WERI-Rb-1 (cell line): ENCODE data around the gene RCL1.

Source experiments
- DNase-seq: peaks from one replicate; pipeline ENCODE4 v3.0.0-alpha.2; 2020
- H3K27ac ChIP-seq: fragments of 250-450 bp; sonication (Bioruptor Pico); 2 replicates; pipeline ENCODE4 v1.5.1; 2020; ENCODE audit warnings: mild to moderate bottlenecking, moderate library complexity
- H3K27me3 ChIP-seq: fragments of 250-450 bp; sonication (Bioruptor Pico); 2 replicates; pipeline ENCODE4 v1.5.1; 2021; ENCODE audit warnings: mild to moderate bottlenecking, low read depth, moderate library complexity; ENCODE audit not compliant: insufficient read depth, severe bottlenecking
- H3K36me3 ChIP-seq: fragments of 250-450 bp; sonication (Bioruptor Pico); 2 replicates; pipeline ENCODE4 v1.5.1; 2020; ENCODE audit warnings: mild to moderate bottlenecking, moderate library complexity
- H3K4me3 ChIP-seq: 2 replicates; pipeline ENCODE4 v1.5.1; 2011; ENCODE audit warnings: low read depth, mild to moderate bottlenecking, control low read depth, low read length
- H3K9me3 ChIP-seq: fragments of 250-450 bp; sonication (Bioruptor Pico); 2 replicates; pipeline ENCODE4 v1.5.1; 2021; ENCODE audit warnings: mild to moderate bottlenecking, moderate library complexity; ENCODE audit not compliant: severe bottlenecking
- CTCF ChIP-seq: IDR thresholded peaks from 2 replicates; pipeline ENCODE4 v1.5.1; 2011; ENCODE audit warnings: low read depth, mild to moderate bottlenecking, control low read depth, inconsistent platforms, low read length

The RCL1 gene

GRCh38 chr9:4811824-4812223 is 19.1 kb downstream of the RCL1 start:
- TF ChIP-seq CTCF, result no peak
- no peaks in the 10 kb centered on the region for H3K36me3 ChIP-seq
- H3K4me3 ChIP-seq, result no peak overlapping the region
- H3K9me3 ChIP-seq, result no peaks in the 10 kb centered on the region
- no peak overlapping the region for H3K27ac ChIP-seq
- no peak for DNase-seq
- H3K27me3 ChIP-seq, result no peaks in the 10 kb centered on the region

GRCh38 chr9:4812858-4813257 is 20.1 kb downstream of the RCL1 start:
- Histone ChIP-seq H3K36me3 (no peaks in the 10 kb centered on the region), H3K27me3 (no peaks in the 10 kb centered on the region), H3K9me3 (no peaks in the 10 kb centered on the region), H3K27ac (no peak overlapping the region), H3K4me3 (no peak overlapping the region)
- TF ChIP-seq CTCF, result no peak
- DNase-seq, result no peak

- Histone ChIP-seq H3K4me3 (no peak overlapping the region), H3K27me3 (no peaks in the 10 kb centered on the region), H3K9me3 (no peaks in the 10 kb centered on the region), H3K27ac (no peak overlapping the region), H3K36me3 (no peaks in the 10 kb centered on the region)
- no peak for TF ChIP-seq CTCF
- no peak for DNase-seq
These were observed 22.2 kb downstream of the RCL1 start for GRCh38 chr9:4814913-4815312.

- H3K27ac ChIP-seq, result no peak overlapping the region
- TF ChIP-seq CTCF, result no peak
These were observed 22.7 kb downstream of the RCL1 start for GRCh38 chr9:4815381-4815956.

GRCh38 chr9:4820168-4820567 is 27.4 kb downstream of the RCL1 start:
- H3K9me3 ChIP-seq, result no peaks in the 10 kb centered on the region
- no peak for TF ChIP-seq CTCF
- no peaks in the 10 kb centered on the region for H3K27me3 ChIP-seq
- no peak overlapping the region for H3K4me3 ChIP-seq
- H3K36me3 ChIP-seq, result no peaks in the 10 kb centered on the region
- DNase-seq, result no peak
- no peak overlapping the region for H3K27ac ChIP-seq

More at GRCh38 chr9:4815381-4815956, 22.7 kb downstream of the RCL1 start:
- no peak for DNase-seq
- Histone ChIP-seq H3K27me3 (no peaks in the 10 kb centered on the region), H3K36me3 (no peaks in the 10 kb centered on the region), H3K4me3 (no peak overlapping the region), H3K9me3 (no peaks in the 10 kb centered on the region)

GRCh38 chr9:4821133-4821532 is 28.4 kb downstream of the RCL1 start:
- TF ChIP-seq CTCF, result no peak
- DNase-seq, result no peak
- no peaks in the 10 kb centered on the region for H3K36me3 ChIP-seq

More at GRCh38 chr9:4821133-4821532, 28.4 kb downstream of the RCL1 start:
- Histone ChIP-seq H3K27ac (no peak overlapping the region), H3K27me3 (no peaks in the 10 kb centered on the region), H3K4me3 (no peak overlapping the region), H3K9me3 (no peaks in the 10 kb centered on the region)
